ENCODE results near the gene APOD.
A peak's percentile ranks its signal among the peaks of the same experiment; 100 is the strongest.
"Not testable (repeated sequence)": the region's sequence is repeated elsewhere in the genome, so short reads cannot be mapped to it uniquely, and the experiment has no call there.

Gene APOD

DNA sequence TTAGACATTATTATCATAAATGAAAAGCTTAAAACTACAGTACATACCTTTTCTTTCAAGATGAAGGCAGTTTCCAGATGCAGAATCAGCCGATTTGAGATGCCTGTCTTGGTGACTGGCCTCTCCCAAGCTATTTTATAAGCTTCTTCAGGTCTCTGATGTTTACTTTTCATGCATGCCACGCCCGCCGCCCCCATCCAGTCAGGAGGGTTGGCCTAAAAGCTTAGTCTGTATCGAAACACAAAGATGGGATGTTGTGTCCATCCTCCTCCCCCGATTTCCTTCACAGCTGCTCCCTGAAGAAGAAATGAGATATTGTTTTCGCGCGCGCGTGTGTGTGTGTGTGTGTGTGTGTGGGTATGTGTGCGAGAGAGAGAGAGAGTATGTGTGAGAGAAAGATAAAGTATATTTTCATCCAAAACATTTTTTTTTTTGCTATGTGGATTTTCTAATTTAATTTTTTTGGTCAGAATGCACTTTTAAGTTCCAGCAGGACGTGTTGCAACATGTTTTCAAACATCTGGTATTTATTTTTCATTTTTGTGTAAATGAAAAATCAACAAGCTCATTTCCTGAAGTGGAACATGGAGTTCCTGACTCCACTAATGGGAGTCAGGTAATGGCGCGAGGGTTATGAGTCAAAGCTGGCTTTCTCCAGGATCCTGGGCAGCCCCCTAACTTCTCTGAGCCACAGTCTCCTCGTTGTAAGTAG is at the start of gene APOD:
Gene APOD (minus strand): TSS at position 110 of the 712 bp plus-strand sequence. CDS start 4,479 bp downstream, outside the sequence.
- peak; percentile 71 for DNase-seq (ENCODE audit: low read depth)

GRCh38 chr3:195633351-195633750 is 49.6 kb upstream of the APOD start:
- not testable (repeated sequence) for DNase-seq (ENCODE audit: low read depth)

DNA sequence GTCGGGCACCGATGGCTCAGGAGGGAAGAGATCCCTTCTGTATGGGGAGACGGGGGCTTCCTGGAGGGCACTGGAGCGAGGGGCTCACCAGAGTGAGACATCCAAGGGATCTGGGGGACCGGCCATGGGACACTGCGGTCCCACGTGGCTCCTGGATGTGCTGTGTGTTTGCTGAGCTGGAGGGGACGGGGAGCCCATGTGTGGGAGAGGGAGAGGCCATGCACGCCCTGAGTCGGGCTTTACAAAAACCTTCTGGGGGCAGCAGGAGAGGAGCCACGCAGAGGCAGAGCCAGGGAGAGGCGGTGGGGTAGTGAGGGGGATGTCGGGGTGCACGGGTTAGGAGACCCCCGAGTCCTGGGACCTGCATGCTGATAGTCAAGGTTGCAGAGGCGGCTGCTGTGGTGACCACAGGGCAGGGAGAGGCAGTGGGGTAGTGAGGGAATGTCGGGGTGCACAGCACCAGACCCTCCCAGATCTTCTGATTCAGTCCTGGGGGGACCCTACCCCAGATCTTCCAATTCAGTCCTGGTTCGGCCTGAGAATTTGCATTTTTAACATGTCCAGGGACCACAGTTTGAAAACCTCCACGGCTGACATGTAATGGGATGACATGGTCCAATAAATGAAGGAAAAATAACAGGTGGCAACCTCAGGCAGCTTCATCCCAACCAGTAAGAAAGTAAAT is 48.9 kb upstream of the APOD start:
- not testable (repeated sequence) for DNase-seq (ENCODE audit: low read depth)

GRCh38 chr3:195632046-195632445 is 48.3 kb upstream of the APOD start:
- DNase-seq (ENCODE audit: low read depth), result not testable (repeated sequence)

DNA sequence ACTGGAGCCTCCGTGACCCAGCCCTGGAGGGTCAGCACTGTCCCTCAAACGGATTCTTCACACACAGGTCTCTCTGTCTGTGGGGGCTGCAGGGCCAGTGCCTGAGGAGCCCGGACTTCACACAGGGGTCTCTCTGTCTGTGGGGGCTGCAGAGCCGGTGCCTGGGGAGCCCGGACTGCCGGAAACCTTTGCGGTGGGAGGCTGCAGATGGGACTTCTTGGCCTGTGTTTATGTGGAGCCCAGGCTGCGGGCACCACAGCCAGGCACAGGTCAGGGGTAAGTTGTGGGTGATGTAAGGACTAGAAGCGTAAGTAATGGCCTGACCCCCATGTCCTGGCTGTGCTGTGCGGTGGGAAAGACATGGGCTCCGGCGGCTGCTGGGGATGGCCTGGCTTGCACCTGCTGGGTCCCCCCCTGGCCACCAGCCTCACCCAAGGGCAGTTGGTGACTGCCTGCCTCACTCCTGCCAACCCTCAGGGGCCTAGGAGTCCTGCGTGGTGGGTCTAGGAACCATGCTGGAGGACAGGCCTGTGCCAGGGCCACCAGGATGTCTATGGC is 47.3 kb upstream of the APOD start:
- DNase-seq (ENCODE audit: low read depth), result not testable (repeated sequence)

DNA sequence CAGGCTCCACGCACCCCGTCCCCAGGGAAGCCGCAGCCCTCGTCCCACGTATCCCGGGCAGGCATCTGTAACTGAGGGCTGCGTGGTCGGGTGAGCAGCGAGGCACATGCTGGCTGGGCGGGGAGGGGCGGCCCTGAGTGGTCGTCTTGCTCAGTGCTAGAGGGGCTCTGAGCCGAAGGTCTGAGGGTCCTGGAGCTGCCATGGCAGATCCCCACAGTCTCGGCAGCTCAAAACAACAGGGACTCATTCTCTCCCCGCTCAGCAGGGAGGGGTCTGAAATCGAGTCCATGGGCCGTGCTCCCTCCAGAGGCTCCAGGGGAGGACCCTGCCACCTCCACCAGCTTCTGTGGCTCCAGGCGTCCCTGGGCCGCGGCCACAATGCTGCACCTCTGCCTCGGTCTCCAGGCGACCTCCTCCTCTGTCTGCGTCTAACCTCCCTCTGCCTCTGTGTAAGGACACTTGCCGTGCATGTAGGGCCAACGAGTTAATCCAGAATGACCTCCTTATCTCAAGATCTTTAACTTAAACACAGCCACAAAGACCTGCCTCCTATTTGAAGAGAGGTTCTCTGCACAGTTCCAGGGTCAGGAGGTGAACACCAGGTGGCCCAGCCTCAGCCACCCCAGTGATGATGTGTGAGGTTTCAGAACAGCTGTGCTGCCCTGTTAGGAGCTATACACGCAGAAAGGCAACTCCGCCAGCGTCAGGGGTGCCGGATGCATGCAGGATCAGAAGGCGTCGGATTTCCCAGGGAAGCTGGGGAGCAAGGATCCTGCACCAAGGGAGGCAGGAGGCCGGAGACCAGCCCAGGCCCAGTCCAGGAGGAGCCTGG is 46.6 kb upstream of the APOD start:
- DNase-seq (ENCODE audit: low read depth), result not testable (repeated sequence)

DNA sequence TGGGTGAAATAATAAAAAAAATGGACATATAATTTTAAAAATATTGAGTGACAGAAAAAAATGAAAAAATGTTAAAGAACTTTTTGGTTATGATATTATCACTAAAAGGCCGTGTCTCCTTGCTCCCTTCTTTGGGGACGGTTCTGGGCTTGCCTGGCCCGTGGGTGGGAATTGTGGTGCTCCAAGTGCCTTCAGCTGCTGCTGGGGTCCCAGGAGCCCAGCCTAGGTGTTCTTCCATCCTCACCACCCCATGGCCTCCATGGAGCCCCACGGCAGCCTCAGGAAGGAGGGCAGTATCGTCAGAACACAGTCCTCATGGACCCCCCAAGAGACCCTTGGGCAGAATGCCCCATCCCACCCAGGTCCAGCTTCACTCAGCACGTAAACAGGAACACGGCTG is 45.9 kb upstream of the APOD start:
- DNase-seq (ENCODE audit: low read depth), result not testable (repeated sequence)

DNA sequence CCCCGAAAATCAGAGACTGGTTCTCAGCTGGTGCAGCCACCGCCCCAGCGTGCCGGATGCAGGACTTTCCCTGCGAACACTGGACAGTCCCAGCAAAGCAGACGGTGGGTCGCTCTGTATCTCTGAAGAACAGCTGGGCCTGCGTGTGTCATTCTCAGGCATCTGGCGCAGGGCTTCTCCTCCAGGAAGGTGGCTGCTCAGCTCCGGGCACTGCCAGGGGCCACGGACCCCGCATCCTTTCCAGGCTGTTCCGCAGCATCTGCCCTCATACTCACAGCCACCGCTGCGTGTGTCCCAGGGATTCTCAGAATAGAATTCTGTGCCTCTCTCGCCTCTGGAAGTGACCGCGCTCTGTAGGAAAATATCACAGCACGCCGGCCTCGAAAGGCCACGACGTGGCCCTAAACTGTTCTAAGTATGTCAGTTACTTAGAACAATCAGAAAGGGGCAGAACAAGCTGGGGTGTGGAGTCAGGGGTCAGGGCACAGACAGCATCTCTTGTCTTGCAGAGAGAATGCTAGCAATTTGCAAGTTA is 44.7 kb upstream of the APOD start:
- not testable (repeated sequence) for DNase-seq (ENCODE audit: low read depth)

GRCh38 chr3:195627515-195628385 is 44.0 kb upstream of the APOD start:
- not testable (repeated sequence) for DNase-seq (ENCODE audit: low read depth)

DNA sequence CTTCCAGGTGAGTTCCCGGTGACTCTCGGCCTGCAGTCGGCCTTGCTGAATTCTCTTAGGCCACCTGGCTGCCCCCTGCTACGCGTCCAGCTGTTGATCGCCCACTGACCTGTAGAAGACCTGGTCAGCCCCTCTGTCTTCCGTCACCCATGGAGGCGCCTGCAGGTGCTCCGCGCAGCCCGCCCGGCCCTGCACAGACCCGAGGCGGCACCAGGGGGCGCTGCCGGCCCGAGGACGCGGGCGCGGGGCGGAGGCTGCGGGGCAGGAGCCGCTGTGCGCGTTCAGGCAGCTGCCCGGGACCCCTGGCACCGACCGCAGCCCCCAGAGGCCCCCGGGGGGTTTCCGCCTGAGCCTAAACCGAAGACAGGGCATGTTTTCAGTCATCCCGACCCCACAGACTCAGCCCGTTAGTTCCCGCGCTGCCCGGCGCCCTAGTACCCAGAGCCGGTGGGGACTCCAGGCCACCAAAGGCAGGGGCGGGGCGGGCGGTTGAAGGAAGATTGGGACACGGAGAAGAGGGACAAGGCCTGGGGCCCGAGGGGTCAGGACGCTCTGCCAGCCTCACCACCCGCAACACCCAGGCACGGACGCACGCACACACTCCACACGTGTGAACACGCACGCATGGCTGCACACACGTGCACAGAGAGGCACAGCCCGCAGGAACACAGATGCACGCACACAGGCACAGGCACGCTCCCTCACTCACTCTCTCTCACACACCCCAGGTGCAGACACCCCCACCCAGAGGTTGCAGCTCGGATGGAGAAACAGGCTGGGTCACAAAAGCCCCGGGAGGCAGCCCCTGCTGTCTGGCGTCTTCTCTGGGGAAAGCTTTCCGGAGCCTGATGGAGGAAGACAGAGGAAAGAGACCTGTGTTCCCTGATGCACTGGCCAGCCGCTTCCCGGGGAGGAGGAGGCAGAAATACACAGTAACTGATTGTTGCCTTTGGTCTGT is 41.1 kb upstream of the APOD start:
- not testable (repeated sequence) for DNase-seq (ENCODE audit: low read depth)

DNA sequence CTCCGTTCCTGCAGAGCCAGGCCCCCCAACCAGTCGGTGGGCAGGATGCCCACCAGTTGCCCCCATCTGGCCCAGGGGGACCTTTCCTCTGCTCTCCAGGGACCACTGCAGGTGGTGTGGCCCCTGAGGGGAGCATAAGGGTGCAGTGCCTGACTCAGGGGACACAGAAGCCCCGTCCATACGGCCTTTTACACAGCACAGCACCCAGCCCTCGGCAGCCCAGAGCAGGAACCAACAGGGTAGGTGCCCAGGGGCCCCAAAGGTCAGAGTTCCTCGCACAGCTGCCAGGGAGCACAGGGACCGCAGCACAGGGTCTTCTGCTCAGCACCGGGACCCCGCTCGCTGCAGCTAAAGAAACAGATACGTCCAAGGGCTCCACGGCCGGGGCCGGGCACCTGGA is 40.4 kb upstream of the APOD start:
- not testable (repeated sequence) for DNase-seq (ENCODE audit: low read depth)

- DNase-seq (ENCODE audit: low read depth), result not testable (repeated sequence)
Measured at GRCh38 chr3:195623217-195623965, 39.7 kb upstream of the APOD start.

DNA sequence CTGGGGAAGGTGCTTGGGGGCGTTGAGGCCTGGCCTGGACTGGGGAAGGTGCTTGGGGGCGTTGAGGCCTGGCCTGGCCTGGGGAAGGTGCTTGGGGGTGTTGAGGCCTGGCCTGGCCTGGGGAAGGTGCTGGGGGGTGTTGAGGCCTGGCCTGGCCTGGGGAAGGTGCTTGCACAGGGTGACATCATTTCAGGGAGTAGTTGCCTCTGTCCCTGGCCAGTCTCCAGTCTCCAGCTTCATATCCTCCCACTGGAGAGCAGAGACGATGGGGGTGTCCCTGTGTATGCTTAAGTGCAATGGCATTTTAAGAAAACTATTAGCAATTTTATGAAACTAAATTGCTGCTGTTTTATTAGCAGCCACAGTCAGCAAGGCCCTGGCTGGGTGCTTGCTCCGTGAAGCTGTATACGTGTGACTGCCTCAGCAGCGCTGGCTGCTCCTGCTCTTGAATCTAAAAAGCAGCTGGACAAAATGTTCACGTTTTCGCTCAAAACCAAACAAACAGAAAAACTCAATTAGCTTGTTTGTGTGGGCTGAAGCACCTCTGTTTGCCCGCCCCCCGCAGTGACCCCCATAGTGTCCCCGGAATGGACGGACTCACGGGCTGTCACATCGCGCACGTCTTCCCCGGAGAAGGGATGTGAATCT is 38.9 kb upstream of the APOD start:
- DNase-seq (ENCODE audit: low read depth), result not testable (repeated sequence)

DNA sequence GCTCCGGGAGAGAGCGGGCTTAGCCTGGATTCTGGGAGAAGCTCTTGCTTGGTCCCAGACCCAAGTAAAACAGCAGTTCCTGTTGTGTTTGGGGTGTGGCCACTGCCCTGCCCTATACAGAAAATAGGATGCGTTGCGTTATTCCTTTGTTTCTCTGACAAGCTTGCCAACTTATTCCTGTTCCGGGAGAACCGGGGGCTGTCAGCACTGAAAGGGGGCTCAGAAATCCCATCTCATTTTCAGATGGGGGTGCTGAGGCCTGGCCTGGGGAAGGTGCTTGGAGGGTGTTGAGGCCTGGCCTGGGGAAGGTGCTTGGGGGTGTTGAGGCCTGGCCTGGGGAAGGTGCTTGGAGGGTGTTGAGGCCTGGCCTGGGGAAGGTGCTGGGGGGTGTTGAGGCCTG is 38.3 kb upstream of the APOD start:
- not testable (repeated sequence) for DNase-seq (ENCODE audit: low read depth)

- not testable (repeated sequence) for DNase-seq (ENCODE audit: low read depth)
Measured at GRCh38 chr3:195621095-195621494, 37.4 kb upstream of the APOD start.

- DNase-seq (ENCODE audit: low read depth), result not testable (repeated sequence)
Measured at GRCh38 chr3:195620476-195620875, 36.7 kb upstream of the APOD start.

DNA sequence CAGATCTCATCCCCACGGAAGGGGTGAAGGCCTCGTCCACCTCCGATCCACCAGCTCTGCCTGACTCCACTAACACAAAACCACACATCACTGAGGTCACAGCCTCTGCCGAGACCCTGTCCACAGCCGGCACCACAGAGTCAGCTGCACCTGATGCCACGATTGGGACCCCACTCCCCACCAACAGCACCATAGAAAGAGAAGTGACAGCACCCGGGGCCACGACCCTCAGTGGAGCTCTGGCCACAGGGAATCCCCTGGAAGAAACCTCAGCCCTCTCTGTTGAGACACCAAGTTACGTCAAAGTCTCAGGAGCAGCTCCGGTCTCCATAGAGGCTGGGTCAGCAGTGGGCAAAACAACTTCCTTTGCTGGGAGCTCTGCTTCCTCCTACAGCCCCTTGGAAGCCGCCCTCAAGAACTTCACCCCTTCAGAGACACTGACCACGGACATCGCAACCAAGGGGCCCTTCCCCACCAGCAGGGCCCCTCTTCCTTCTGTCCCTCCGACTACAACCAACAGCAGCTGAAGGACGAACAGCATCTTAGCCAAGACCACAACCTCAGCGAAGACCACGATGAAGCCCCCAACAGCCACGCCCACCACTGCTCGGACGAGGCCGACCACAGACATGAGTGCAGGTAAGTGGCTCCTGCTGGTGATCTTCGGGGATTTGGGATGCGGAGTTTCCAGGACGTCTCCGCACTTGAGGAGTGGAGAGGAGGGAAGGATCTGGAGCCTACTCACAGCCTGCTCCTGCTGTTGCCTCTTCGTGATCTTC is 36.0 kb upstream of the APOD start:
- not testable (repeated sequence) for DNase-seq (ENCODE audit: low read depth)

Measured in iris pigment epithelial cell (primary cell).